HepG2 (cell line): ENCODE measurements around the gene VDAC2. TPM values are rescaled to one million over a fixed set of nuclear protein-coding genes. Genes with fewer than 3 reads are reported as not detected.
"Not testable (repeated sequence)": the region's sequence is repeated elsewhere in the genome, so short reads cannot be mapped to it uniquely, and the experiment has no call there.

Source experiments
- ATAC-seq: fragments of 200-7000 bp; cut with Tn5 transposase; 3 replicates; pipeline ENCODE4 v1.9.1; 2020; ENCODE audit warnings: mild to moderate bottlenecking, moderate library complexity
- BruUV-seq: library from RNA; stranded (reverse); fragments of 400-500 nt; replicated peaks from 2 replicates; lab custom pipeline; 2021; lab: Mats Ljungman, UMichigan
- CTCF ChIA-PET: fragments of 300-600 bp; formaldehyde crosslinking; extraction: SDS; loops from one replicate; lab custom pipeline; 2021; ENCODE audit warnings: low total read pairs, inconsistent platforms, low intra/inter-chr PET ratio; lab: Yijun Ruan, JAX
- POLR2A ChIA-PET: fragments of 350-600 bp; sonication (Branson Sonifier 250); formaldehyde crosslinking; loops from one replicate; lab custom pipeline; 2020; ENCODE audit warnings: antibody characterized with exemption, inconsistent platforms; lab: Yijun Ruan, JAX
- DNase-seq: peaks from one replicate; pipeline ENCODE4 v3.0.0-alpha.2; 2015; ENCODE audit warnings: low spot score
- FAIRE-seq: peaks from 3 replicates; lab custom pipeline; 2011; peaks lifted over from hg19 to GRCh38; lab: Jason Lieb, UNC
- H2AFZ ChIP-seq: one replicate; pipeline ENCODE4 v1.6.1; 2011; ENCODE audit warnings: low read length, inconsistent platforms
- H3K27ac ChIP-seq: fragments of 300-600 bp; 3 replicates; pipeline ENCODE4 v1.8.0; 2011; ENCODE audit warnings: mixed run types, mild to moderate bottlenecking, mixed read lengths, low read length, inconsistent platforms; ENCODE audit not compliant: insufficient read depth; ENCODE audit errors: extremely low read length
- H3K27me3 ChIP-seq, 2 experiments: fragments of 200-600 bp in 1 of 2; 2 replicates in 1 of 2; 3 replicates in 1 of 2; pipeline versions ENCODE4 v1.6.0 to v1.8.0; 2011; ENCODE audit warnings: low read length in 2 of 2, mild to moderate bottlenecking in 2 of 2, moderate library complexity in 2 of 2, inconsistent platforms in 1 of 2; ENCODE audit not compliant: insufficient read depth in 2 of 2, control insufficient read depth in 1 of 2
- H3K36me3 ChIP-seq, 2 experiments: fragments of 200-600 bp in 1 of 2; replicated peaks in 1 of 2; 2 replicates in 1 of 2; 3 replicates in 1 of 2; pipeline versions ENCODE4 v1.5.1 to v1.8.0; 2011; ENCODE audit warnings: low read length in 2 of 2, inconsistent platforms in 1 of 2; ENCODE audit not compliant: insufficient read depth in 2 of 2, control insufficient read depth in 1 of 2
- H3K4me1 ChIP-seq: 2 replicates; pipeline ENCODE4 v1.5.1; 2012; ENCODE audit warnings: low read length, inconsistent platforms; ENCODE audit not compliant: insufficient read depth
- H3K4me2 ChIP-seq: 2 replicates; pipeline ENCODE4 v1.6.0; 2011; ENCODE audit warnings: low read depth, low read length, inconsistent platforms
- H3K4me3 ChIP-seq, 3 experiments: fragments of 200-600 bp in 1 of 3; sonication (generic), shearing (Covaris generic) in 1 of 3; replicated peaks in 1 of 3; 2 replicates each; pipeline ENCODE4 v1.5.1; 2011 to 2016; ENCODE audit warnings: low read length in 3 of 3, inconsistent platforms in 2 of 3, low read depth in 2 of 3, mild to moderate bottlenecking in 2 of 3, control low read depth in 1 of 3, mixed read lengths in 1 of 3; ENCODE audit not compliant: insufficient read depth in 1 of 3
- H3K79me2 ChIP-seq: one replicate; pipeline ENCODE4 v1.6.1; 2011; ENCODE audit warnings: low read length, inconsistent platforms; ENCODE audit not compliant: insufficient read depth
- H3K9ac ChIP-seq: 2 replicates; pipeline ENCODE4 v1.6.0; 2011; ENCODE audit warnings: mild to moderate bottlenecking, low read depth, low read length, inconsistent platforms; ENCODE audit not compliant: insufficient read depth
- H3K9me3 ChIP-seq: 2 replicates; pipeline ENCODE4 v1.5.1; 2012; ENCODE audit warnings: mild to moderate bottlenecking, low read length
- H4K20me1 ChIP-seq: 2 replicates; pipeline ENCODE4 v1.6.0; 2011; ENCODE audit warnings: inconsistent platforms, mild to moderate bottlenecking, low read length, moderate library complexity; ENCODE audit not compliant: insufficient read depth
- THAP7 ChIP-seq: sonication (generic); formaldehyde crosslinking; IDR thresholded peaks from 2 replicates; pipeline ENCODE4 v1.8.1; 2023; ENCODE audit warnings: mild to moderate bottlenecking, missing genetic modification reagents
- ZNF414 ChIP-seq: sonication (generic); formaldehyde crosslinking; IDR thresholded peaks from 2 replicates; pipeline ENCODE4 v1.5.0; 2020; ENCODE audit warnings: missing genetic modification reagents
- ZNF503 ChIP-seq: sonication (generic); formaldehyde crosslinking; IDR thresholded peaks from 2 replicates; pipeline ENCODE4 v1.4.0; 2020; ENCODE audit warnings: missing genetic modification reagents
- WGBS: methylation state at CpG from one replicate; pipeline ENCODE4 v1.1.6; 2017; ENCODE audit warnings: low lambda C conversion rate; 5-methylcytosine and 5-hydroxymethylcytosine counted together
- in situ Hi-C: cut with HindIII; loops from 2 replicates; pipeline ENCODE4 v1.10.0; 2017; ENCODE audit warnings: low pct_unique_long_range_greater_than_20kb; ENCODE audit not compliant: extremely low pct_ligation_motif_present
- intact Hi-C: fragments of 100-400 bp; cut with micrococcal nuclease; formaldehyde crosslinking; loops from one replicate; pipeline ENCODE4 v1.10.0; 2022; ENCODE audit not compliant: unreplicated experiment
- polyA plus RNA-seq, 8 experiments: library from polyadenylated mRNA; depleted of rRNA in 3 of 8; stranded (reverse) in 7 of 8; unstranded in 1 of 8; fragments of >200 nt; fragmentation: Illumina TruSeq in 4 of 8; extraction: Trizol in 4 of 8; gene quantifications; 2 replicates each; pipeline versions ENCODE4 v1.2.1 to v1.2.3, GENCODE V29; 2011 to 2016; ENCODE audit warnings: low read depth in 4 of 8, missing spikeins in 1 of 8, mixed read lengths in 1 of 8; ENCODE audit not compliant: insufficient read depth in 1 of 8
- total RNA-seq, 5 experiments: library from RNA; depleted of rRNA; stranded (reverse); fragments of >200 nt; fragmentation: Illumina TruSeq; extraction: Trizol; gene quantifications; 2 replicates each; pipeline ENCODE4 v1.2.3, GENCODE V29; 2016; ENCODE audit warnings: low read depth in 1 of 5

Gene VDAC2
- total and polyA plus RNA-seq, 2 of the 13 experiments (the other 11 are each of a cell fraction or from before 2014, with no cell fraction given) = 67.9 to 222 TPM

GRCh38 chr10:75205908-75206307, 4.7 kb upstream of the VDAC2 start:
- no peaks in the 10 kb centered on the region for H4K20me1 ChIP-seq
- no peak overlapping the region for H3K4me3 ChIP-seq
- no peaks in the 10 kb centered on the region; a peak in 1 of 5 replicates for H3K27me3 ChIP-seq
- H3K4me2 ChIP-seq = no peak overlapping the region
- FAIRE-seq (no peak), ATAC-seq (no peak), DNase-seq (no peak)
- no TSS peak for BruUV-seq
- ChIA-PET CTCF (no interaction called here), POLR2A (interaction anchor here (1.2 kb wide), 1 partner anchor 19 kb away, joined by 3 read pairs; no protein-coding TSS in a partner anchor)
- TF ChIP-seq THAP7 (CRISPR knock-in tag) (no peak), ZNF414 (CRISPR knock-in tag) (no peak), ZNF503 (CRISPR knock-in tag) (no peak)
- intact Hi-C loops = no loop called here
- H3K9ac ChIP-seq = no peak overlapping the region
- no peaks in the 10 kb centered on the region for H3K9me3 ChIP-seq
- in situ Hi-C loops = no loop called here
- 93% methylated on average over 2 of the region's 2 CpGs for WGBS
- H3K79me2 ChIP-seq = peaks cover 2% of the 10 kb centered on the region
- peaks cover 55% of the 10 kb centered on the region for H3K4me1 ChIP-seq
- H3K36me3 ChIP-seq = no peaks in the 10 kb centered on the region
- no peak overlapping the region for H3K27ac ChIP-seq
- no peak overlapping the region for H2AFZ ChIP-seq

DNA sequence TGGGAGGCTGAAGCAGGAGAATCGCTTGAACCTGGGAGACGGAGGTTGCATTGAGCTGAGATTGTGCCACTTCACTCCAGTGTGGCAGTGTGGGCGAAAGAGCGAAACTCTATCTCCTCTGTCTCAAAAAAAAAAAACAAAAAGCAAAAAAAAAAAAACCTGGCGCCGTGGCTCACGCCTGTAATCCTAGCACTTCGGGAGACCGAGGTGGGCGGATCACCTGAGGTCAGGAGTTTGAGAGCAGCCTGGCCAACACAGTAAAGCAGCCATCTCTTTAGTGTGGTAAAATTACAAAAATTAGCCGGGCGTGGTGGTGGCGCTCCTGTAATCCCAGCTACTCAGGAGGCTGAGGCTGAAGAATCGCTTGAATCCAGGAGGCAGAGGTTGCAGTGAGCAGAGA, 4.0 kb upstream of the VDAC2 start:
- H3K9me3 ChIP-seq, DNase-seq, H3K9ac ChIP-seq, FAIRE-seq, H2AFZ ChIP-seq, H3K27ac ChIP-seq, H4K20me1 ChIP-seq, H3K36me3 ChIP-seq, H3K4me2 ChIP-seq, CTCF ChIA-PET, in situ Hi-C loops, intact Hi-C loops, ATAC-seq, H3K27me3 ChIP-seq, H3K79me2 ChIP-seq, H3K4me3 ChIP-seq, BruUV-seq: not testable (repeated sequence)
- H3K4me1 ChIP-seq = peaks cover 53% of the 10 kb centered on the region
- WGBS = 96% methylated on average over 14 of the region's 14 CpGs
- POLR2A ChIA-PET = interaction anchor here (1.2 kb wide), 1 partner anchor 19 kb away, joined by 3 read pairs; no protein-coding TSS in a partner anchor
